ENCODE data around the gene FXYD1.

The FXYD1 gene

GRCh38 chr19:35112995-35113688, 25.5 kb upstream of the FXYD1 start:
- TF ChIP-seq CTCF (IDR thresholded peaks at IDR 0.05; ENCODE audit: low read depth, low read length), result no peak
- Histone ChIP-seq H3K36me3 (no peaks in the 10 kb centered on the region), H3K4me3 (ENCODE audit: low read depth, low read length) (no peak overlapping the region), H3K27me3 (no peaks in the 10 kb centered on the region), H3K9me3 (no peaks in the 10 kb centered on the region), H3K4me1 (no peaks in the 10 kb centered on the region)
- DNase-seq, result no peak

DNA sequence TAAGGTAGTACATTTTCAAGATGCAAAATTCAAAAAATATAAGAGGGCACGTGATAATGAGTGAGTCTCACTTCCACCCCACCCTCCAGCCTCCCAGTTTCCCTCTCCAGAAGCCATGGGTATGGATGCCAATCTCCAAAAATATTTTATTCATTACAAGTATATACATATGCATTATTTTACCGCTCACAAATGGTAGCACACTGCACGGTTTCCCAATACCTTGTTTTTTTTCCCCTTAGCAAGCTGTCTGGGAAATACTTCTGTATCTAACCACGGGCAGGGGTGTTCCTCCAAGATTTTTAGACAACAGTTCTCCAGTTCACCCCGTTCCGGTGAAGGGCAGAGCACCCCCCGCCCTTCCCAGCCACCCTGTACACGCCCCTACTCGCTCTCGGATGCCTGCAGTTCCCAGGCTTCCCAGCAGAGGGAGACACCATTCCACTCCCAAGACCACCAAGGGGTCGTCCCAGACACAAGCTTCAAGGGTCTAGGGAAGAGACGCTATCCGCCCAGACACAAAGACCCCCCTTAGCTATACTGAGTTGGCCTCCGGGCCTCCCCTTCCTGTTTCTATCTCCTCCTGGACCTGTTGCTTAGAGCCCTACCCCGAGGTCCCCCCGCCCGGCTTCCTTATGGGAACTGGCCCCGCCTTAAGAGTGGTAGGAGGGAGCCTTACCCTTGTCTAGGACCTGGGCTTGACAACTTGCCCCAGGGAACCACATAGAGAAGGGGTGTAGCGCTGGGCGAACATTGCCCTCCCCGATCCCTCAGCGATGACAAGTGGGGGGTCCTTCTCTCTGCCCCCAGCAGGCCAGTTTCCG, 24.1 kb upstream of the FXYD1 start:
- peak overlapping the region; percentile 1; the same call in 1 of the 2 replicates for H3K4me3 ChIP-seq (ENCODE audit: low read depth, low read length)
- H3K27me3 ChIP-seq, result no peaks in the 10 kb centered on the region
- peak; percentile 74 for DNase-seq
- no peaks in the 10 kb centered on the region for H3K36me3 ChIP-seq
- TF ChIP-seq CTCF (IDR thresholded peaks at IDR 0.05; ENCODE audit: low read depth, low read length), result peak; percentile 98
- no peaks in the 10 kb centered on the region for H3K9me3 ChIP-seq
- no peaks in the 10 kb centered on the region for H3K4me1 ChIP-seq

- Histone ChIP-seq H3K4me3 (ENCODE audit: low read depth, low read length) (peak within 1 kb of the TSS; percentile 1; the same call in 1 of the 2 replicates), H3K4me1 (no peaks in the 10 kb centered on the region), H3K27me3 (no peaks in the 10 kb centered on the region), H3K36me3 (no peaks in the 10 kb centered on the region), H3K9me3 (no peaks in the 10 kb centered on the region)
- no peak for TF ChIP-seq CTCF (IDR thresholded peaks at IDR 0.05; ENCODE audit: low read depth, low read length)
- DNase-seq, result no peak
These were observed 23.3 kb upstream of the FXYD1 start, which contains the start of gene FXYD3 for GRCh38 chr19:35115177-35115951. Gene FXYD3 (plus strand): TSS chr19:35115823. CDS start chr19:35119377, 3,554 bp downstream.

- H3K4me3 ChIP-seq (ENCODE audit: low read depth, low read length), result no peak overlapping the region
- H3K4me1 ChIP-seq, result no peaks in the 10 kb centered on the region
- no peaks in the 10 kb centered on the region for H3K27me3 ChIP-seq
- no peak for TF ChIP-seq CTCF (IDR thresholded peaks at IDR 0.05; ENCODE audit: low read depth, low read length)
- no peaks in the 10 kb centered on the region for H3K36me3 ChIP-seq
- no peaks in the 10 kb centered on the region for H3K9me3 ChIP-seq
- DNase-seq, result no peak
These were observed 22.4 kb upstream of the FXYD1 start for GRCh38 chr19:35116072-35116801.

DNA sequence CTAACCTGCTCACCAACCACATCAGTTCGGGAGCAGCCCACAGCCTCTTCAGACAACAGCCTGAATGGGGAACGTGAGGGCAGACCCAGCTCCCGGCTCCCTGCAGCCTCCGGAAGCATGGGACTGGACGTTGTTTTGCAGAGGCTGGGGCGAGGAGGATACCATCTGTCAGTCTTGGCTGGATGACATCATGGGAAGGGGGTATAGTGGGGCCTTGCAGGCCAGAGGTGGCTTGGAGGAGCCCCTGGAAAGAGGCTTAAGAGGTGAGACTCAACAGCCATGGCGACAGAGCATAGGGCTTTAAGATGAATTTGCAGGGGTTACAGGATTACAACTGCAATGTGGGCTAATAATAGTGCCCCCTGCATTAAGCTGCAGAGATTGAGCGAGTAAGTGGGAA, 21.5 kb upstream of the FXYD1 start:
- DNase-seq, result no peak
- no peaks in the 10 kb centered on the region for H3K4me1 ChIP-seq
- no peak for TF ChIP-seq CTCF (IDR thresholded peaks at IDR 0.05; ENCODE audit: low read depth, low read length)

More for the DNA sequence above, 21.5 kb upstream of the FXYD1 start:
- H3K9me3 ChIP-seq, result no peaks in the 10 kb centered on the region
- H3K4me3 ChIP-seq (ENCODE audit: low read depth, low read length), result no peak overlapping the region
- no peaks in the 10 kb centered on the region for H3K27me3 ChIP-seq
- no peaks in the 10 kb centered on the region for H3K36me3 ChIP-seq

All from BE2C (cell line).